BE2C (cell line): ENCODE data around the gene SYNDIG1.

Source experiments
- DNase-seq: peaks from one replicate; pipeline ENCODE4 v3.0.0-alpha.2; 2020
- H3K27me3 ChIP-seq: fragments of 250-450 bp; sonication (Bioruptor Pico); 2 replicates; pipeline ENCODE4 v1.5.1; 2020; ENCODE audit warnings: mild to moderate bottlenecking
- H3K36me3 ChIP-seq: fragments of 250-450 bp; sonication (Bioruptor Pico); 2 replicates; pipeline ENCODE4 v1.5.1; 2020; ENCODE audit warnings: mild to moderate bottlenecking
- H3K4me1 ChIP-seq: fragments of 250-450 bp; sonication (Bioruptor Pico); 2 replicates; pipeline ENCODE4 v1.5.1; 2020
- H3K4me3 ChIP-seq: 2 replicates; pipeline ENCODE4 v1.5.1; 2011; ENCODE audit warnings: low read depth, low read length
- H3K9me3 ChIP-seq: fragments of 250-450 bp; sonication (Bioruptor Pico); 2 replicates; pipeline ENCODE4 v1.5.1; 2020
- CTCF ChIP-seq: IDR thresholded peaks from 2 replicates; pipeline ENCODE4 v1.5.1; 2012; ENCODE audit warnings: mild to moderate bottlenecking, low read depth, low read length

SYNDIG1 gene

GRCh38 chr20:24588047-24588635 lies 118.7 kb downstream of the SYNDIG1 start:
- Histone ChIP-seq H3K36me3 (no peaks in the 10 kb centered on the region), H3K4me3 (peak overlapping the region; percentile 10; the same call in 1 of the 2 replicates), H3K9me3 (no peaks in the 10 kb centered on the region), H3K27me3 (no peaks in the 10 kb centered on the region), H3K4me1 (peaks cover 34% of the 10 kb centered on the region)
- no peak for DNase-seq
- TF ChIP-seq CTCF, result no peak

DNA sequence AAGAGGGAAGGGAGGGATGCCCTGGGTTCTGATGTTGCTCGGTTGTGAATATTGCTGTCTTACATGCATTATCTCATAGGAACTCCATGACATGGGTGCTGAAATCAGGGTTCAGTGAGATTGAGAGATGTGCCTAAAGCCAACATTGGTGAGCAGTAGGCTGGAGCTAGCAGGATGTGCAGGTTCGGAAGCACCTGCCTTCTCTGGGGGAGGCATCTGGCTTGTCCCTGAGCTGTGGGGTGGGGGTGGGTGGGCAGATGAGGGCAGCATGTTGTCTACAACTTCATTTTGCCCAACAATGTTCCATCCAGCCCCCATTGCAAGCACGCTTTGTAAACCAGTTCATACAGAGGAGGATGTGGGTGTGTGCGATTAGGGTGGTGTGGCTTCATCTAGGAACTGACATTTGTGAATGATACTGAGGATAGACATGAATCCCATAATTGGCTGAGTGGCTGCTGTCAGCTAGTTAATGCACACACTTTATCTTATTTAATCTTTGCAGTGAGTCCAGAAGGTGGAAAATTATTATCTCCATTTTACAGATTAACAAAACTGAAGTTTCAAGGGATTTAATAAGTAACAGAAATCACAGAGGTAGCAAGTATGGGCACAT lies 119.4 kb downstream of the SYNDIG1 start:
- DNase-seq, result peak; percentile 54
- no peaks in the 10 kb centered on the region for H3K9me3 ChIP-seq
- H3K4me1 ChIP-seq, result peaks cover 34% of the 10 kb centered on the region
- no peaks in the 10 kb centered on the region for H3K27me3 ChIP-seq
- no peak for TF ChIP-seq CTCF
- H3K4me3 ChIP-seq, result no peak overlapping the region
- no peaks in the 10 kb centered on the region for H3K36me3 ChIP-seq

DNA sequence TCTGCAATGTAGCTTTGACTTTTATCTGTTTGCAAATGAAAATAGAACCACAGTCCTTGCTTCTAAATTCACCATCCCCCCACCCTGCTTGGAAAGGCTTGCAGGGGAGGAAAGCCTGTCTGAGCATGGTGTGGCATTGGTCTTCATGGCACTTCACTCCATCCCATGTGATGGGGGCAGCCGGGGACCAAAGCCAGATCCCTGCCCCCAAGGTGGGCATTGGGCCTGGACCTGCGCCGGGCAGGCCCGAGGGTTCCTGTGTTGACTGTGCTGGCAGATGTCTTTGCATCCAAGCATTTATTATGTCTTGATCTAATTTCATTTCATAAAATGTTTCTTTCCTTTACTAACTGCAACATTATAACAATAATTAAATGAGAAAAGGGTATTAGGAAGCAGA lies 120.0 kb downstream of the SYNDIG1 start:
- Histone ChIP-seq H3K4me1 (peaks cover 34% of the 10 kb centered on the region), H3K9me3 (no peaks in the 10 kb centered on the region), H3K27me3 (no peaks in the 10 kb centered on the region), H3K4me3 (no peak overlapping the region), H3K36me3 (no peaks in the 10 kb centered on the region)
- TF ChIP-seq CTCF, result no peak
- peak; percentile 38 for DNase-seq

DNA sequence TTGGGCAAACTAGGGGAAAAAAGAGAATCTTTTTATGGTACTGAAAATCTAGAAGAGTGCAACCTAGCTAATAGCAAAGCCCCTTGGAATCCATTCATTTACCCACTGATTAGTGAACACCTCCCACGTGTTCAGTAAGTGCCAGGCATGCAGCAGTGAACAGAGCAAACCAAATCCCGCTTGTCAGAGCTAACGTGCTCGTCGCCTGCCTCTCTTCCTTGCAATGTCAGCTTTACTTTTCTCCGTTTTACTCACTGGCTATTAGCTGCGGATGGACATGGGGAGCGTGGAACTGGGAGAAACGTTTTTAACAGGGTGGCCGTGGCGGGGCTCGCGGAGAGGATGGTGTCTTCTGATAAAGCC lies 120.4 kb downstream of the SYNDIG1 start:
- Histone ChIP-seq H3K36me3 (no peaks in the 10 kb centered on the region), H3K4me1 (peaks cover 34% of the 10 kb centered on the region), H3K4me3 (no peak overlapping the region), H3K9me3 (no peaks in the 10 kb centered on the region), H3K27me3 (no peaks in the 10 kb centered on the region)
- DNase-seq, result no peak
- TF ChIP-seq CTCF, result no peak

GRCh38 chr20:24590178-24590982 lies 121.0 kb downstream of the SYNDIG1 start:
- no peak for TF ChIP-seq CTCF
- no peak overlapping the region for H3K4me3 ChIP-seq
- no peaks in the 10 kb centered on the region for H3K9me3 ChIP-seq
- DNase-seq, result no peak
- H3K27me3 ChIP-seq, result no peaks in the 10 kb centered on the region
- H3K4me1 ChIP-seq, result peaks cover 34% of the 10 kb centered on the region
- H3K36me3 ChIP-seq, result no peaks in the 10 kb centered on the region

DNA sequence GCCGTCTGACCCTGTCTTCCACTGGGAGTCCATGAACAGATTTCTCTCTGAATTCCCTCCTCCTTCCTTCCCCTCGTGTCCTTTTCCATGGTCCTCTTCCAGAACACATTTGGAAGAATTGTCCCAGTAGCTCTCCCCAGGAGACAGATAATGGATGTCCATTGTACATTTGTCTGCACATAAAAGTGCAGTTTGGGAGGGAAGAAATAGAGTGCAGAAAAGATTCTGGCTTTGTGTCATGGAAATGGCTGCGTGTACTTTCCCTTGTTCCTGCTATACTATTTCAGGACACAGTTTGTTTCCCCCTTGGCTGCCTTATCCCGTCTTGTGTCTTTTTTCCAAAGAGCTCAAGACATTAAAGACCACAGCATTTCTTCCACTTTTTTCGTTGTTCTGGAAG lies 127.6 kb downstream of the SYNDIG1 start:
- no peaks in the 10 kb centered on the region for H3K36me3 ChIP-seq
- no peak for DNase-seq
- no peaks in the 10 kb centered on the region for H3K4me1 ChIP-seq
- no peaks in the 10 kb centered on the region for H3K9me3 ChIP-seq
- H3K4me3 ChIP-seq, result no peak overlapping the region
- no peak for TF ChIP-seq CTCF
- no peaks in the 10 kb centered on the region for H3K27me3 ChIP-seq
